ENCODE results near the gene BTBD9.

Gene BTBD9

GRCh38 chr6:38510205-38510604, 129.5 kb downstream of the BTBD9 start:
- in situ Hi-C loops (cut with MboI; ENCODE audit: low sequenced_read_pairs), result no loop called here

- in situ Hi-C loops (cut with MboI; ENCODE audit: low sequenced_read_pairs), result no loop called here
These were observed 130.0 kb downstream of the BTBD9 start for GRCh38 chr6:38509713-38510112.

- in situ Hi-C loops (cut with MboI; ENCODE audit: low sequenced_read_pairs), result no loop called here
These were observed 130.8 kb downstream of the BTBD9 start for GRCh38 chr6:38508894-38509293.

- in situ Hi-C loops (cut with MboI; ENCODE audit: low sequenced_read_pairs), result no loop called here
These were observed 131.4 kb downstream of the BTBD9 start for GRCh38 chr6:38508286-38508685.

- in situ Hi-C loops (cut with MboI; ENCODE audit: low sequenced_read_pairs), result no loop called here
These were observed 132.6 kb downstream of the BTBD9 start for GRCh38 chr6:38507173-38507572.

- in situ Hi-C loops (cut with MboI; ENCODE audit: low sequenced_read_pairs), result no loop called here
These were observed 133.9 kb downstream of the BTBD9 start for GRCh38 chr6:38505826-38506225.

GRCh38 chr6:38504996-38505395, 134.7 kb downstream of the BTBD9 start:
- in situ Hi-C loops (cut with MboI; ENCODE audit: low sequenced_read_pairs), result no loop called here

GRCh38 chr6:38503960-38504682, 135.6 kb downstream of the BTBD9 start:
- in situ Hi-C loops (cut with MboI; ENCODE audit: low sequenced_read_pairs), result no loop called here

- in situ Hi-C loops (cut with MboI; ENCODE audit: low sequenced_read_pairs), result no loop called here
These were observed 136.5 kb downstream of the BTBD9 start for GRCh38 chr6:38503032-38503773.

GRCh38 chr6:38502423-38502822, 137.3 kb downstream of the BTBD9 start:
- in situ Hi-C loops (cut with MboI; ENCODE audit: low sequenced_read_pairs), result no loop called here

GRCh38 chr6:38501931-38502330, 137.8 kb downstream of the BTBD9 start:
- in situ Hi-C loops (cut with MboI; ENCODE audit: low sequenced_read_pairs), result no loop called here

GRCh38 chr6:38499529-38500096, 140.1 kb downstream of the BTBD9 start:
- in situ Hi-C loops (cut with MboI; ENCODE audit: low sequenced_read_pairs), result loop anchor here (25.0 kb wide), 1 partner anchor 787 kb away; no protein-coding TSS in a partner anchor

- in situ Hi-C loops (cut with MboI; ENCODE audit: low sequenced_read_pairs), result loop anchor here (25.0 kb wide), 1 partner anchor 787 kb away; no protein-coding TSS in a partner anchor
These were observed 140.8 kb downstream of the BTBD9 start for GRCh38 chr6:38498805-38499445.

- in situ Hi-C loops (cut with MboI; ENCODE audit: low sequenced_read_pairs), result loop anchor here (25.0 kb wide), 1 partner anchor 786 kb away; no protein-coding TSS in a partner anchor
These were observed 141.6 kb downstream of the BTBD9 start for GRCh38 chr6:38498085-38498484.

- in situ Hi-C loops (cut with MboI; ENCODE audit: low sequenced_read_pairs), result loop anchor here (25.0 kb wide), 1 partner anchor 785 kb away; no protein-coding TSS in a partner anchor
These were observed 142.2 kb downstream of the BTBD9 start for GRCh38 chr6:38497546-38497945.

- in situ Hi-C loops (cut with MboI; ENCODE audit: low sequenced_read_pairs), result loop anchor here (25.0 kb wide), 1 partner anchor 784 kb away; no protein-coding TSS in a partner anchor
These were observed 143.7 kb downstream of the BTBD9 start for GRCh38 chr6:38495922-38496635.

GRCh38 chr6:38495518-38495917, 144.2 kb downstream of the BTBD9 start:
- in situ Hi-C loops (cut with MboI; ENCODE audit: low sequenced_read_pairs), result loop anchor here (25.0 kb wide), 1 partner anchor 783 kb away; no protein-coding TSS in a partner anchor

GRCh38 chr6:38493931-38494547, 145.7 kb downstream of the BTBD9 start:
- in situ Hi-C loops (cut with MboI; ENCODE audit: low sequenced_read_pairs), result loop anchor here (25.0 kb wide), 1 partner anchor 782 kb away; no protein-coding TSS in a partner anchor

GRCh38 chr6:38492031-38492430, 147.7 kb downstream of the BTBD9 start:
- in situ Hi-C loops (cut with MboI; ENCODE audit: low sequenced_read_pairs), result loop anchor here (25.0 kb wide), 1 partner anchor 780 kb away; no protein-coding TSS in a partner anchor

GRCh38 chr6:38489951-38490350, 149.8 kb downstream of the BTBD9 start:
- in situ Hi-C loops (cut with MboI; ENCODE audit: low sequenced_read_pairs), result loop anchor here (25.0 kb wide), 1 partner anchor 778 kb away; no protein-coding TSS in a partner anchor

Measured in HL-60/S4 treated with phorbol 12-myristate 13-acetate at 8.2 ng/mL for 4 days and 3 days (cell line).